H1 (cell line): ENCODE results near the gene CTIF. TPM values are rescaled to one million over a fixed set of nuclear protein-coding genes. Genes with fewer than 3 reads are reported as not detected.

ENCODE experiments used
- EGR1 ChIP-seq: IDR thresholded peaks from 2 replicates; pipeline ENCODE4 v1.6.1; 2011; ENCODE audit warnings: low read depth, low read length, borderline replicate concordance
- polyA plus RNA-seq, 7 experiments: library from polyadenylated mRNA; depleted of rRNA in 3 of 7; stranded (reverse) in 5 of 7; unstranded in 2 of 7; fragments of >200 nt in 5 of 7; fragments of 200-250 nt in 2 of 7; gene quantifications; 1 replicate in 5 of 7; 2 replicates in 1 of 7; 4 replicates in 1 of 7; pipeline versions ENCODE4 v1.2.1 to v1.2.3, GENCODE V29; 2011 to 2013; ENCODE audit warnings: missing spikeins in 2 of 7, mixed read lengths in 2 of 7
- total RNA-seq: library from RNA; stranded (reverse); fragmentation: NEBNext Ultra II Directional; extraction: Animal tissue kit (Norgen Biotek cat#: 25700); gene quantifications from 2 replicates; pipeline ENCODE4 v1.2.1, GENCODE V29; 2021

Gene CTIF
- total and polyA plus RNA-seq, 2 of the 8 experiments (the other 6 are each of a cell fraction or from before 2014, with no cell fraction given) = 9.0 to 17.8 TPM

DNA sequence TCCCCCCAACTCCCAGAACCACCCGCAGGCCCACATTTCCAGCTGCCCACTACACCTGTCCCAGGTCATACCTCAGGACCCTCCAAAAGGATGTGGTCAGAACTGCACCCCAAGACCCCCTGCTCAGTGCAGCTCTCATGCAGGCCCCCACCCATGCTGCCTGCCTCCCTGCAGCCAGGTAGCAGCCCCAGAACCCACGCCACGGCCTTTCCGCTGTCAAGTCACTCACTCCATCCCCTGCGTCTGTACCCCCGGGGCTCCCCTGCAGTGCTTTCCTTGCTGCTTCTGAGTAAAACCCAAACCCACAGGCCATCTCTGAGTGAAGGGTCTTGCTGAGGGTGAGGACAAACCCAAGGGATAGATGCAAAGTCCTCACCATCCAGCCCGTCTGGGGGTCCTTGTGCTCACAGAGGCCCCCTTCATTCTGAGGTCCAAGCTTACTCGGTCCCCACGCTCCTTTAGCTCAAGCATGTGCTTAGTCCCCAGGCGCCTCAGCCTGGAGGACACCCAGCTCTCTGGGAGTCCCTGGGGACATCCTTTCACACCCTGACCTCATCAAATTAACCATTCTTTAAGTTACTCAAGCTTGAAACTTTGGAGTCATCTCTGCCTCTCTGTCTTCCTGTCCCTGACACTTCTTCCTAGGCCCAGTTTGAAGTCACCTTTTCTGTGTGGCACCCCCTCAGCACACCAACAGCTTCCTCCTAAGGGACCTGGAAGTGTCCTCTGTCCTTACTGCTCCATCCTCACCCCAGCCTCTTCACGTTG lies 281.8 kb downstream of the CTIF start (continued):
- no peak for TF ChIP-seq EGR1
